Mesenchymal stem cell (in vitro differentiated cells and primary cell): ENCODE measurements around the gene CASKIN1.

ENCODE experiments used
- DNase-seq: peaks from one replicate; pipeline ENCODE4 v3.0.0-alpha.2; 2013
- H2AFZ ChIP-seq: one replicate; pipeline ENCODE4 v1.6.1; 2013; ENCODE audit warnings: low read depth, mild to moderate bottlenecking, control low read depth, inconsistent platforms, low read length, moderate library complexity
- H2AK5ac ChIP-seq: 2 replicates; pipeline ENCODE4 v1.6.1; 2013; ENCODE audit warnings: low read length, moderate library complexity, mild to moderate bottlenecking, inconsistent platforms; ENCODE audit not compliant: severe bottlenecking
- H2BK120ac ChIP-seq: one replicate; pipeline ENCODE4 v1.6.1; 2013; ENCODE audit warnings: low read depth, mild to moderate bottlenecking, inconsistent platforms, low read length, moderate library complexity
- H2BK12ac ChIP-seq, 2 experiments: one replicate each; pipeline ENCODE4 v1.6.1; 2013; ENCODE audit warnings: inconsistent platforms in 2 of 2, low read length in 2 of 2, mild to moderate bottlenecking in 2 of 2, moderate library complexity in 2 of 2, control low read depth in 1 of 2
- H2BK15ac ChIP-seq: one replicate; pipeline ENCODE4 v1.6.1; 2013; ENCODE audit warnings: mild to moderate bottlenecking, low read depth, inconsistent platforms; ENCODE audit not compliant: poor library complexity, severe bottlenecking
- H2BK5ac ChIP-seq: 2 replicates; pipeline ENCODE4 v1.6.1; 2013; ENCODE audit warnings: low read depth, mild to moderate bottlenecking, low read length, control low read depth, inconsistent platforms; ENCODE audit not compliant: poor library complexity, severe bottlenecking
- H3K14ac ChIP-seq, 2 experiments: one replicate each; pipeline ENCODE4 v1.6.1; 2013; ENCODE audit warnings: inconsistent platforms in 2 of 2, low read length in 2 of 2, control low read depth in 1 of 2, mild to moderate bottlenecking in 1 of 2, moderate library complexity in 1 of 2
- H3K18ac ChIP-seq, 2 experiments: one replicate each; pipeline ENCODE4 v1.6.1; 2013; ENCODE audit warnings: inconsistent platforms in 2 of 2, low read length in 2 of 2, control low read depth in 1 of 2, low read depth in 1 of 2, mild to moderate bottlenecking in 1 of 2
- H3K23ac ChIP-seq, 2 experiments: one replicate each; pipeline ENCODE4 v1.6.1; 2013; ENCODE audit warnings: inconsistent platforms in 2 of 2, low read length in 2 of 2, mild to moderate bottlenecking in 2 of 2, moderate library complexity in 2 of 2, control low read depth in 1 of 2
- H3K27ac ChIP-seq: 2 replicates; pipeline ENCODE4 v1.5.1; 2013; ENCODE audit warnings: mild to moderate bottlenecking, moderate library complexity, low read length, control low read depth, inconsistent platforms; ENCODE audit not compliant: poor library complexity, severe bottlenecking
- H3K27me3 ChIP-seq, 2 experiments: 2 replicates each; pipeline versions ENCODE4 v1.6.1 to v1.7.0; 2013; ENCODE audit warnings: low read length in 2 of 2, mild to moderate bottlenecking in 2 of 2, moderate library complexity in 2 of 2, control low read depth in 1 of 2, inconsistent platforms in 1 of 2; ENCODE audit not compliant: control insufficient read depth in 1 of 2, insufficient read depth in 1 of 2
- H3K36me3 ChIP-seq, 2 experiments: 2 replicates each; pipeline versions ENCODE4 v1.6.1 to v1.7.0; 2013; ENCODE audit warnings: low read length in 2 of 2, control low read depth in 1 of 2, inconsistent platforms in 1 of 2, low read depth in 1 of 2, mild to moderate bottlenecking in 1 of 2; ENCODE audit not compliant: insufficient read depth in 2 of 2, control insufficient read depth in 1 of 2
- H3K4ac ChIP-seq, 2 experiments: one replicate each; pipeline ENCODE4 v1.6.1; 2013; ENCODE audit warnings: inconsistent platforms in 2 of 2, low read length in 2 of 2, mild to moderate bottlenecking in 2 of 2, moderate library complexity in 2 of 2, control low read depth in 1 of 2, low read depth in 1 of 2
- H3K4me1 ChIP-seq: 2 replicates; pipeline ENCODE4 v1.6.1; 2013; ENCODE audit warnings: low read depth, low read length, control low read depth; ENCODE audit not compliant: control insufficient read depth, insufficient read depth
- H3K4me2 ChIP-seq: 2 replicates; pipeline ENCODE4 v1.6.1; 2013; ENCODE audit warnings: low read length, mild to moderate bottlenecking, inconsistent platforms; ENCODE audit not compliant: poor library complexity, severe bottlenecking
- H3K4me3 ChIP-seq, 2 experiments: 2 replicates each; pipeline versions ENCODE4 v1.5.1 to v1.7.0; 2013; ENCODE audit warnings: low read length in 2 of 2, mild to moderate bottlenecking in 2 of 2, control low read depth in 1 of 2, low read depth in 1 of 2; ENCODE audit not compliant: insufficient read depth in 1 of 2
- H3K79me1 ChIP-seq: replicated peaks from 2 replicates; pipeline ENCODE4 v1.6.1; 2013; ENCODE audit warnings: mild to moderate bottlenecking, control low read depth, low read length, inconsistent platforms; ENCODE audit not compliant: poor library complexity, severe bottlenecking
- H3K9ac ChIP-seq: 2 replicates; pipeline ENCODE4 v1.7.0; 2013; ENCODE audit warnings: mild to moderate bottlenecking, low read length, moderate library complexity
- H3K9me3 ChIP-seq: 2 replicates; pipeline ENCODE4 v1.7.0; 2013; ENCODE audit warnings: mild to moderate bottlenecking, low read length; ENCODE audit not compliant: control insufficient read depth
- H4K8ac ChIP-seq: one replicate; pipeline ENCODE4 v1.6.1; 2013; ENCODE audit warnings: inconsistent platforms, mild to moderate bottlenecking, low read length, moderate library complexity
- H4K91ac ChIP-seq: one replicate; pipeline ENCODE4 v1.6.1; 2013; ENCODE audit warnings: mild to moderate bottlenecking, low read length, inconsistent platforms
- WGBS: methylation state at CpG from one replicate; pipeline ENCODE4 v1.1.7; 2013; ENCODE audit warnings: mixed read lengths; 5-methylcytosine and 5-hydroxymethylcytosine counted together

Gene CASKIN1

DNA sequence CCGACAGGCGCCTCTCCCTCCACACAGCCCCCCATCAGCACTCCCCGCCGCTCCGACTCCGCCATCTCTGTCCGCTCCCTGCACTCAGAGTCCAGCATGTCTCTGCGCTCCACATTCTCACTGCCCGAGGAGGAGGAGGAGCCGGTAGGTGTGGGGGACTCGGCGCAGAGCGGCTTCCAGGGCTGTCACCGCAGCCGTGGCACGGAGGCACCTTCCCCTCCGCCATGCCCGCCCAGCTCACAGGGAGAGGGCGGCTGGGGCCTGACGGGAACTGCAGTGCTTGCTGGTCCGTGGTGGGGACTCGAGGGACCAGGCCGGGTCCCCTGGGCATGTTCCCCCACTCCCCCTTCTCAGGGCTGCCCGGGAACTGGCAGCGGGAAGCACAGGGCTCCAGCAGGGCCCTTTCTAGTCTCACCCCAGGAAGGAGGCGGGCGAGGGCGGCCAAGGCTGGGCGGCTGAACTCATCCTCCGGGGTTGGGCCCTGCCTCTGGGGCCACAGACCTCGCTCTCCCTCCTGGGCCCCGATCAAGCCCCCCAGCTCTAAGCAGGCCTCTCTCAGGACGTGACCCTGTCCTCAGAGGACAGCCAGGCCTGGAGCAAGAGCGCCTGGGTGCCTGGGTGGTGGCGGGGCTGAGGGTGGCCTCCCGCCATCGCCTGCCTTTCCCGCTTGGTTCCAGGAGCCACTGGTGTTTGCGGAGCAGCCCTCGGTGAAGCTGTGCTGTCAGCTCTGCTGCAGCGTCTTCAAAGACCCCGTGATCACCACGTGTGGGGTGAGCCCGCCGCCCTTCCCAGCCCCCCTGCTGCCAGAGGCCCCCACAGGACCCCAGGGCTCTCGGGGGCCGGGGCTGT is 25.6 kb downstream of the CASKIN1 start:
- Histone ChIP-seq H2AFZ (no peak overlapping the region), H4K91ac (no peak overlapping the region), H2BK120ac (no peak overlapping the region), H3K79me1 (peaks cover 59% of the 10 kb centered on the region), H3K4me1 (peaks cover 9% of the 10 kb centered on the region), H3K4me3 (no peak overlapping the region), H4K8ac (no peak overlapping the region), H2BK5ac (no peak overlapping the region), H3K18ac (no peak overlapping the region), H3K14ac (no peak overlapping the region), H3K36me3 (peaks cover 74 to 100% of the 10 kb centered on the region in 2 experiments), H3K27ac (no peak overlapping the region), H3K27me3 (no peaks in the 10 kb centered on the region), H2BK15ac (no peak overlapping the region), H2AK5ac (no peak overlapping the region), H3K4ac (no peak overlapping the region), H3K9ac (no peak overlapping the region), H3K4me2 (no peak overlapping the region), H2BK12ac (no peak overlapping the region), H3K9me3 (no peaks in the 10 kb centered on the region), H3K23ac (no peak overlapping the region)
- DNase-seq, result no peak
- 97% methylated on average over 44 of the region's 47 CpGs for WGBS

DNA sequence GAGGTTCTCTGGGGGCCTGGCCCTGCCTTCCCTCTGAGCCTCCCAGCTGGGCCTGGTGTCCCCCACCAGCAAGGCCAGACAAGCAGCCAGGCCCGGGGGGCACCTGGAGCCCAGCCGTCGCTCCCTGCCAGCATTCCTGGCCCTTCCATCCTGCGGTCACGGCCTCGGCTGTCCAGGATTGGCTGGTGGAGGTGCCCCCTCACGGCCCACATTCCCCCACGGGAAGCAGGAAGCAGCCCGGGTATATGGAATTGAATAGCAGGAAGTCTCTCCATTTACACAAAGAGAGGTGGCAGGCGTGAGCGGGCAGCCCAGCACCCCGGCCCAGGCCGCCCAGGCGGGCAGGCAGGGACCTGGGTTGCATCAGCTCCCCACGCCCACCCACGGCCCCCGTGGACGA is 26.3 kb downstream of the CASKIN1 start:
- DNase-seq, result no peak
- Histone ChIP-seq H2BK5ac (no peak overlapping the region), H2AFZ (no peak overlapping the region), H2BK12ac (no peak overlapping the region), H3K4me3 (peak overlapping the region in 1 of 2 experiments; percentile 35), H3K79me1 (peaks cover 60% of the 10 kb centered on the region), H3K4me1 (peaks cover 9% of the 10 kb centered on the region), H3K14ac (no peak overlapping the region), H3K27ac (no peak overlapping the region), H3K27me3 (no peaks in the 10 kb centered on the region), H4K91ac (no peak overlapping the region), H2AK5ac (no peak overlapping the region), H3K9ac (no peak overlapping the region), H3K4me2 (no peak overlapping the region), H2BK15ac (no peak overlapping the region), H3K9me3 (no peaks in the 10 kb centered on the region), H2BK120ac (no peak overlapping the region), H3K36me3 (peaks cover 69 to 100% of the 10 kb centered on the region in 2 experiments), H4K8ac (no peak overlapping the region), H3K23ac (no peak overlapping the region), H3K4ac (no peak overlapping the region), H3K18ac (no peak overlapping the region)
- 94% methylated on average over 18 of the region's 18 CpGs for WGBS

DNA sequence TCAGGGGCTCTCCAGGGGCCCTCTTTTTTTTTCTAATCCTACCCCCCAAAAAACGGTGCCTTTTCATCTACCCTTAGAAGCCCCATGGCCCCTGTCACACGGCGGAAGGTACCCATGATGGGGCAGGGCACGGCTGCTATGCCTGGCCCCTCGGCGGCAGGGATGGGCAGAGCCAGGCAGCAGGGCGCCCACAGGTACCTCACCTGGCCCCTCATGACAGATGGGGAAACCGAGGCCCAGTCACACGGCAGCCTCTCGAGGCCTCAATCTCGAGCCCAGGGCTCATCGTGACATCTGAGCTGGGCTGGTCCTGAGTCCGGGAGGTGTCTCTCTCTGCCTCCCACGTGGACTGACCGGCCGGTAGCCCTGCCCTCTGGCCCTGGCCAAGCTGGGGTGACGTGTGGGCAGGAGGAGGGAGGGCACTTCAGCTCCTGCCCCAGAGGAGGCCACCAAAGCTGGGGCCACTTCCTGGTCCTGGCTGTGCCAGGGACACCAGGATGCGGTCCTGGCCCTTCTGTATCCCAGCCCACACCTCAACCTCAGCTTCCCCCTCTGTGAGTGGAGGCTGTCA is 29.3 kb downstream of the CASKIN1 start:
- H4K8ac ChIP-seq, result no peak overlapping the region
- H3K27me3 ChIP-seq, result no peaks in the 10 kb centered on the region

DNA sequence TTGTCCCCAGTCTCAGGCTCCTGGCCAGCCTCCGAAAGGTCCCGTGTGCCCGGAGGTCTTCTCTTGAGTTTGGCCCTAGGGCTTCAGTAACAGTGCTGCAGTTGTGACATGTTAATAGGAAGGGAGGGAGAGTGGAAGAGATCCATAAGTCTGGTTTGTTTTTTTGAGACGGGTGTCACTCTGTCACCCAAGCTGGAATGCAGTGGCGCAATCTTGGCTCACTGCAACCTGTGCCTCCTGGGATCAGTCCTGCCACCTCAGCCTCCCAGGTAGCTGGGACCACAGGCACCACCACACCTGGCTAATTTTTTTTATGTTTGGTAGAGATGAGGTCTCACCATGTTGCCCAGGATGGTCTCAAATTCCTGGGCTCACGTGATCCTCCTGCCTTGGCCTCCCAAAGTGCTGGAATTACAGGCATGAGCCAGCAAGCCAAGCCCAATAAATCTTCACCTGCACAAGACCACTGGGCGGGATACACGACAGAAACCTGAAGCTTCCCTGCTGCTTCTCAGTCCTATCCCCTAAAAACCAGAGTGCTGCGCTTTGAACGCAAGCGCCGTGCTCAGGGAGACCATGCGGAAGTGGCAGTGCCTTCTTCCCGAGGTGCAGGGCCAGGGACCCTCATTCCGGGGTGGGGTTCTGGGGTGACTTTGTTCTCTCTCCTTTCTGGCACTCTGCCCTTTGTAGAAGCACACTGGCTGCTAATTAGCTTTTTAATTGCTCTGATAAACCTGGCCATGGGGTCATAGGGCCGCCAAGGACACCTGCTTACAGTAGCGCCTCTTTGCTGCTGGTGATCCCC is 29.9 kb downstream of the CASKIN1 start:
- Histone ChIP-seq H2AFZ (no peak overlapping the region), H3K79me1 (peaks cover 44% of the 10 kb centered on the region), H3K4me3 (no peak overlapping the region), H3K27me3 (no peaks in the 10 kb centered on the region), H3K9ac (no peak overlapping the region), H2BK5ac (no peak overlapping the region), H2BK15ac (no peak overlapping the region), H3K4me1 (peaks cover 35% of the 10 kb centered on the region), H4K8ac (no peak overlapping the region), H3K23ac (no peak overlapping the region), H3K4me2 (no peak overlapping the region), H2AK5ac (no peak overlapping the region), H3K4ac (no peak overlapping the region), H3K18ac (no peak overlapping the region), H3K36me3 (peaks cover 41 to 83% of the 10 kb centered on the region in 2 experiments), H4K91ac (no peak overlapping the region), H3K14ac (no peak overlapping the region), H2BK120ac (no peak overlapping the region), H3K27ac (no peak overlapping the region), H3K9me3 (no peaks in the 10 kb centered on the region), H2BK12ac (no peak overlapping the region)
- 96% methylated on average over 16 of the region's 17 CpGs for WGBS
- no peak for DNase-seq

More for the DNA sequence above, 29.3 kb downstream of the CASKIN1 start:
- Histone ChIP-seq H3K4me2 (no peak overlapping the region), H2AK5ac (no peak overlapping the region), H2BK120ac (no peak overlapping the region), H2BK5ac (no peak overlapping the region), H3K79me1 (peaks cover 50% of the 10 kb centered on the region), H3K18ac (no peak overlapping the region), H3K9ac (no peak overlapping the region), H4K91ac (no peak overlapping the region), H3K36me3 (peaks cover 47 to 85% of the 10 kb centered on the region in 2 experiments), H3K9me3 (no peaks in the 10 kb centered on the region), H2AFZ (no peak overlapping the region), H3K14ac (no peak overlapping the region), H3K23ac (no peak overlapping the region), H3K4me1 (peaks cover 29% of the 10 kb centered on the region), H2BK15ac (no peak overlapping the region), H2BK12ac (no peak overlapping the region), H3K4me3 (no peak overlapping the region), H3K27ac (no peak overlapping the region), H3K4ac (no peak overlapping the region)
- no peak for DNase-seq
- 97% methylated on average over 18 of the region's 18 CpGs for WGBS
